GM12892 (cell line): ENCODE results near the gene LIFR.

ENCODE experiments used
- POLR2A ChIP-seq: IDR thresholded peaks from 2 replicates; pipeline ENCODE4 v1.6.1; 2011; ENCODE audit warnings: low read depth, low read length, control low read depth
- POLR2AphosphoS5 ChIP-seq: IDR thresholded peaks from 2 replicates; pipeline ENCODE4 v1.6.1; 2011; ENCODE audit warnings: low read depth, low read length, control low read depth

DNA sequence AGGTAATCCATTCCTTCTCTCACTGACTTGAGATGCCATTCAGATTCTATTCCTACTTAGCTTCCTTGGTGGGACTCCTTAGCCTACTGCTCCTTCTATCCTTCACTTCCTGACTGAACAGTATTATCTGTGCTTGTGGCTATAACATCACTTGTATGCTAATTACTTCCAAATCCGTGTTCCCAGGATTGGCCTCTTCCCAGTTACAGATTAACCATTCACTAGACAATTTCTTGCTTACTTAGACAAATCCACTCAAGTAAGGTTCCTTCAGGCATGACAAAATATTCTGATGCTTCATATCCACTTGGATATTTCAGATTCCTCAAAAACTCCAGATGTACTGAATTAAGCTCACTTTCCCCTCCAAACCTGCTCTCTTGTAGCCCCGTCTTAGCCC, 18.3 kb downstream of the LIFR start:
- no peak for TF ChIP-seq POLR2AphosphoS5
- TF ChIP-seq POLR2A = no peak
